ENCODE measurements around the gene EPS8L3. TPM values are rescaled to one million over a fixed set of nuclear protein-coding genes. Genes with fewer than 3 reads are reported as not detected.
"Not testable (repeated sequence)": the region's sequence is repeated elsewhere in the genome, so short reads cannot be mapped to it uniquely, and the experiment has no call there.

The EPS8L3 gene
- total RNA-seq, 1 donor: not detected

DNA sequence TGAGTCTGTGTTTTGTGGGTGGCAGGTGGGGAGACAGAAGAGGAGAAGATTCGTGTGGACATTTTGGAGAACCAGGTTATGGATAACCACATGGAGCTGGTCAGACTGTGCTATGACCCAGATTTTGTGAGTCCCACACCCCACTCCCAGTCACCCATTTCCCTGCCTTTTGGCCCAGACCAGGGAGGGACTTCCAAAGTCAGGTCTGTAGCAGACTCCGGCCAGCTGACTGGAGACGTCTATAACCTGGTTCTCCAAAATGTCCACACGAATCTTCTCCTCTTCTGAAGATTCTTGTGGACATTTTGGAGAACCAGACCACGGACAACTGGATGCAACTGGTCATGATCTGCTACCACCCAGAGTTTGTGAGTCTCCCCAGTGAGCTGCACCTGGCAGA lies 50.1 kb downstream of the EPS8L3 start:
- H3K4me3 ChIP-seq (ENCODE audit: low read depth, low read length): no peak overlapping the region
- DNase-seq (ENCODE audit: low read depth): no peak
- TF ChIP-seq, protein P1, sequence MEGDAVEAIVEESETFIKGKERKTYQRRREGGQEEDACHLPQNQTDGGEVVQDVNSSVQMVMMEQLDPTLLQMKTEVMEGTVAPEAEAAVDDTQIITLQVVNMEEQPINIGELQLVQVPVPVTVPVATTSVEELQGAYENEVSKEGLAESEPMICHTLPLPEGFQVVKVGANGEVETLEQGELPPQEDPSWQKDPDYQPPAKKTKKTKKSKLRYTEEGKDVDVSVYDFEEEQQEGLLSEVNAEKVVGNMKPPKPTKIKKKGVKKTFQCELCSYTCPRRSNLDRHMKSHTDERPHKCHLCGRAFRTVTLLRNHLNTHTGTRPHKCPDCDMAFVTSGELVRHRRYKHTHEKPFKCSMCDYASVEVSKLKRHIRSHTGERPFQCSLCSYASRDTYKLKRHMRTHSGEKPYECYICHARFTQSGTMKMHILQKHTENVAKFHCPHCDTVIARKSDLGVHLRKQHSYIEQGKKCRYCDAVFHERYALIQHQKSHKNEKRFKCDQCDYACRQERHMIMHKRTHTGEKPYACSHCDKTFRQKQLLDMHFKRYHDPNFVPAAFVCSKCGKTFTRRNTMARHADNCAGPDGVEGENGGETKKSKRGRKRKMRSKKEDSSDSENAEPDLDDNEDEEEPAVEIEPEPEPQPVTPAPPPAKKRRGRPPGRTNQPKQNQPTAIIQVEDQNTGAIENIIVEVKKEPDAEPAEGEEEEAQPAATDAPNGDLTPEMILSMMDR (IDR thresholded peaks at IDR 0.05; ENCODE audit: insufficient read depth, low read depth, low read length): no peak

DNA sequence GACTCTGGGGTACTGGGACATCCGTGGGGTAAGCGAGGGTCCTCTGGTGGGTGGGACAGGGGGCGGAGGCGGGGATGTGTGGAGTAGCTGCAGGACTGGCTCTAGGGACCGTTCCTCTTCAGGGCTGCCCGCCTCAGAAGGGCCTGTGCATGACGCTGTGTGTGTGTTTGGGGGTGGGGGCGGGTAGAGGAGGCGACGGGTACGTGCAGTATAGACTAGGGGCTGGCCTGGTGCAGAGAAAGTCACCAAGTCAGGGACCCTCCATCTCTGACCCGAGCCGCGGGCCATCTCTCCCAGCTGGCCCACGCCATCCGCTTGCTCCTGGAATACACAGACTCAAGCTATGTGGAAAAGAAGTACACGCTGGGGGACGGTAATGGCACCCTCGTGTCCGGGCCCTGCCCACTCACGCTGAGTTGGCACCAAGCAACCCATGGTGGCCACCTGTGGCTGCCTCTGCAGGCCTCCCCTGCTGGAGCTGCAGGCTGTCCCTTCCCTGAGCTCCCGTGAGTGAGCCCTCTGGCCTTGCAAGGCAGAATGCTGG lies 51.3 kb downstream of the EPS8L3 start:
- H3K4me3 ChIP-seq (ENCODE audit: low read depth, low read length): peak overlapping the region; percentile 36
- no peak for DNase-seq (ENCODE audit: low read depth)
- TF ChIP-seq, protein P1 (IDR thresholded peaks at IDR 0.05; ENCODE audit: insufficient read depth, low read depth, low read length): no peak

DNA sequence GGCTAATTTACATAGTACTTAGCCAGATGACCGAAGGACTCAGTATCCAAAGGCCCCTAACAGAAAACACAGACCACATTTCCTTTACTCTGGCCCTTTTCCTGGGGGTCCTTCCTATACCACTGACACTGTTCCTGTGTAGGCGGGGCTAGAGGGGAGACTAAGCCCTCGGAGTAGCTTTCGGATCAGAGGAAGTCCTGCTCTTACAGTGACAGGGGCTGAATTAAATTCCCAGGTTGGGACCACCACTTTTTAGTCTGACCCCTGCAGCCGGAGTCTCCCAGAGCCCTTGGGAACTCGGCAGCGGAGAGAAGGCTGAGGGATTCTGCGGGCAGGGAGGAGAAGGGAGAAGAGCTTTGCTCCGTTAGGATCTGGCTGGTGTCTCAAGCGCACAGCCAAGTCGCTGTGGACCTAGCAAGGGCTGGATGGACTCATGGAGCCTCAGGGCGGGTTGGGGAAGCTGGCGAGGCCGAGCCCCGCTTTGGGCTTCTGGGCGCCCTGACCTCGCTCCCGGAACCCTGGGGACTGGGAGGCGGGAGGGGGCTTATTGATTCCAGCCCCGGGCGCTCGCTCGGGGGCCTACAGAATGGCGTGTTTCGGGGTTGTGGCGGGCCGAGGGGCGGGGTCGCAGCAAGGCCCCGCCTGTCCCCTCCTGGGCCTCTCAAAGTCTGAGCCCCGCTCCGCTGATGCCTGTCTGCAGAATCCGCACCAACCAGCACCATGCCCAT lies 52.0 kb downstream of the EPS8L3 start, which contains the start of gene GSTM5:
TSS of gene GSTM5 (plus strand) at position 659 of the 728 bp plus-strand sequence. CDS start at position 721, 62 bp downstream.
- peak within 1 kb of the TSS; percentile 36 for H3K4me3 ChIP-seq (ENCODE audit: low read depth, low read length)
- DNase-seq (ENCODE audit: low read depth): not testable (repeated sequence)

DNA sequence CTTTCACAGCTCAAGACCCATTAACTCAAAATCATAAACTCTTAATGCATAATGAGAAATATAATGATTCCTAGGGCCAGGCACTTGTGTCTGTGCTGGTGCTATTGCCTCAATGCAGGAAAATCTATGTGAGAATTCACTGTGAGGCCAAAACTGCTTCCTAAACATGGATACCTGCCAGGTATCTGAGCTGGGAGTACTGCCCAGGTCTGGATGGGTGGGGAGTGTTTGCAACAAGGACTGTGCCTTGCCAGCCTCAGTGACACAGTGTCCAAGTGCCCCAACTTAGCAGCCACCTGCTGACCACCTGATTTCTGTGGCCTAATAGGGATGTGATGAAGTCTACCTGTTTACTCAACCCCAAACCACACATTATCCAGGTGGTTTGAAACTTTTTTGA lies 53.9 kb downstream of the EPS8L3 start:
- DNase-seq (ENCODE audit: low read depth): not testable (repeated sequence)

DNA sequence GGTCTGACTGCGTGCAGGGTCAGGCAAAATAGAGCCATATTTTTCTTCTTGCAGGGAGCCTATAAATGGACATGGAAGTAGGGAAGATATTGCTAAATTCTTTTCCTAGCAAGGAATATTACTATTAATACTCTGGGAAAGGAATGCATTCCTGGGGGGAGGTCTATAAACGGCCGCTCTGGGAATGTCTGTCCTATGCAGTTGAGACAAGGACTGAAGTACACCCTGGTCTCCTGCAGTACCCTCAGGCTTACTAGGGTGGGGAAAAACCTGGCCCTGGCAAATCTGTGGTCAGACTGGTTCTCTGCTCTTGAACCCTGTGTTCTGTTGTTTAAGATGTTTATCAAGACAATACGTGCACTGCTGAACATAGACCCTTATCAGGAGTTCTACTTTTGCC lies 54.8 kb downstream of the EPS8L3 start:
- H3K4me3 ChIP-seq (ENCODE audit: low read depth, low read length); DNase-seq (ENCODE audit: low read depth): not testable (repeated sequence)

More for the DNA sequence above, 53.9 kb downstream of the EPS8L3 start:
- H3K4me3 ChIP-seq (ENCODE audit: low read depth, low read length): not testable (repeated sequence)

DNA sequence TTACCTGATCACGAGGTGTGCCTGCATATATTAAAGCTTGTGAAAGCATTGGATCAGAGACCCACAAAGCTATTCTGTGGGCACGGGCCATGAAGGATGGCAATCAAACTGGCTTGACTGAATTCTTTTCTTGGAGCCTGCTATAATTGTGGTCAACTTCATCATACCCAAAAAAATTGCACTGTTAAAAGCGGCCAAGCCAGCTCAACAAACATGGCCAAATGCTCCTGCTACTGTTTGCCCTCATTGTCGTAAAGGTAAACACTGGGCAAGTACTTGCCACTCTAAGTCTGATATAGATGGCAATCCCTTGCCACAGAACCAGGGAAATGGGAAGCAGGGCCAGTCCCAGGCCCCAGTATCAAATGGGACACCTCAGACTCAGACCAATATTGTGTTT lies 58.3 kb downstream of the EPS8L3 start:
- no peak for DNase-seq (ENCODE audit: low read depth)
- TF ChIP-seq, protein P1 (IDR thresholded peaks at IDR 0.05; ENCODE audit: insufficient read depth, low read depth, low read length): no peak
- no peak overlapping the region for H3K4me3 ChIP-seq (ENCODE audit: low read depth, low read length)

DNA sequence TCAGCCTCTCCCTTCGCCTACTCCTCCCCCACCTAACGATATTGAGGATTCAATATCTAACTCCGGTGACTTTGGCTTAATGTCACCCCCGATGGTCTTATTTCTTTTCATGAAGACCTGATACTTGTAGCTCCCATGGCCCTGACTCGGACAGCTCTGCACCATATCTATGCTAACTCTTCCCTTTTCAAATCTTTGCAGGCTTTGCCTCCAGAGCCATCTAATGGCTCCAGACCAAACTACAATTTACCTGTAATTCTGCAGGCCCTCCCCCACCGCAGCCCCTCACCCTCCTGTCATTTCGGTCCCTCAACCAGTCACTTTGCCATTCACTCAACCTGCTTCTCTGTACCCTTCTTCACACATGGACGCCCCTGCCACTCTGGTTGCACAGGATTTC lies 59.5 kb downstream of the EPS8L3 start:
- TF ChIP-seq, protein P1 (IDR thresholded peaks at IDR 0.05; ENCODE audit: insufficient read depth, low read depth, low read length): no peak
- H3K4me3 ChIP-seq (ENCODE audit: low read depth, low read length): no peak overlapping the region
- DNase-seq (ENCODE audit: low read depth): no peak

DNA sequence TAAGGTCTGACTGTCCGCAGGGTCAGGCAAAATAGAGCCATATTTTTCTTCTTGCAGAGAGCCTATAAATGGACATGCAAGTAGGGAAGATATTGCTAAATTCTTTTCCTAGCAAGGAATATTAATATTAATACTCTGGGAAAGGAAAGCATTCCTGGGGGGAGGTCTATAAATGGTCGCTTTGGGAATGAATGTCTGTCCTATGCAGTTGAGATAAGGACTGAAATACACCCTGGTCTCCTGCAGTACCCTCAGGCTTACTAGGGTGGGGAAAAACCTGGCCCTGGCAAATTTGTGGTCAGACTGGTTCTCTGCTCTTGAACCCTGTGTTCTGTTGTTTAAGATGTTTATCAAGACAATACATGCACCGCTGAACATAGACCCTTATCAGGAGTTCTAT lies 60.8 kb downstream of the EPS8L3 start:
- not testable (repeated sequence) for H3K4me3 ChIP-seq (ENCODE audit: low read depth, low read length); DNase-seq (ENCODE audit: low read depth)

Other genes with a start within 250 kb of the EPS8L3 start
- under 0.01 TPM in 1 of 2 replicates, not detected in the other for gene GPR61, start 224.1 kb downstream of the EPS8L3 start, total RNA-seq
- 14.2 and 17.3 TPM in 2 replicates for gene GNAI3, start 215.3 kb downstream of the EPS8L3 start, total RNA-seq
- under 0.01 and 0.43 TPM in 2 replicates for gene GNAT2, start 144.3 kb downstream of the EPS8L3 start, total RNA-seq
- 90.5 and 107 TPM in 2 replicates for gene AMPD2, start 144.1 kb downstream of the EPS8L3 start, total RNA-seq
- 11.7 and 15.1 TPM in 2 replicates for gene GSTM4, start 107.8 kb downstream of the EPS8L3 start, total RNA-seq
- 16.8 and 19.0 TPM in 2 replicates for gene GSTM2, start 95.9 kb downstream of the EPS8L3 start, total RNA-seq
- 0.86 TPM in 1 of 2 replicates, not detected in the other for gene GSTM1, start 76.1 kb downstream of the EPS8L3 start, total RNA-seq
- gene GSTM5, start 51.7 kb downstream of the EPS8L3 start, total RNA-seq: 5.8 and 9.1 TPM in 2 replicates
- gene GSTM3, start 22.9 kb downstream of the EPS8L3 start, total RNA-seq: 84.7 and 104 TPM in 2 replicates
- 24.5 and 64.8 TPM in 2 replicates for gene CSF1, start 146.9 kb upstream of the EPS8L3 start, total RNA-seq
- 49.0 and 66.9 TPM in 2 replicates for gene AHCYL1, start 220.8 kb upstream of the EPS8L3 start, total RNA-seq

All from fibroblast of villous mesenchyme (primary cell).